GM19035 (cell line): ENCODE results near the gene NOBOX.
A peak's percentile ranks its signal among the peaks of the same experiment; 100 is the strongest.
"Not testable (repeated sequence)": the region's sequence is repeated elsewhere in the genome, so short reads cannot be mapped to it uniquely, and the experiment has no call there.

ENCODE experiments used
- ATAC-seq: cut with Tn5 transposase; IDR thresholded peaks from one replicate; pipeline ENCODE4 v1.9.1; 2021; ENCODE audit not compliant: unreplicated experiment

NOBOX gene

GRCh38 chr7:144397086-144397485, 6.4 kb downstream of the NOBOX start:
- ATAC-seq = no peak

DNA sequence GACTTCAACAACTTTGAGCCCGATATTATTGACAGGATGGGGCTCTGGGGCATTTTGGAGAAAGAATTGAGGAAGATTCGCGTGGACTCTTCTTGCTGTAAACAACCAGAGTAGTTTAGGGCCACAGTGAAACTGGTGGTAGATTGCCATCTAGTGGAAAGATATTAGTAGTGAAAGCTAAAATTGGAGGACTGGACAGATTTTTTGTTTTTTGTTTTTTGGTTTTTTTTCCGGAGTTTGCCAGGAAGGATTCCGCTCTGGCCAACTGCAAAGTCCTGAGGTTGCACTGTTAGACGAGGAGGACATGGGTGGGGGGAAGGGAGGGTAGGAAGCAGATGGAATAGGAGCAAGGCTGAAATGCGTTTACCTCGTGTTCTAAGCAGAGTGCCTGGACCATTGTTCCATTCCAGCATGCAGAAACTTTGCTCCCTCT, 11.7 kb downstream of the NOBOX start:
- ATAC-seq = peak; percentile 85

DNA sequence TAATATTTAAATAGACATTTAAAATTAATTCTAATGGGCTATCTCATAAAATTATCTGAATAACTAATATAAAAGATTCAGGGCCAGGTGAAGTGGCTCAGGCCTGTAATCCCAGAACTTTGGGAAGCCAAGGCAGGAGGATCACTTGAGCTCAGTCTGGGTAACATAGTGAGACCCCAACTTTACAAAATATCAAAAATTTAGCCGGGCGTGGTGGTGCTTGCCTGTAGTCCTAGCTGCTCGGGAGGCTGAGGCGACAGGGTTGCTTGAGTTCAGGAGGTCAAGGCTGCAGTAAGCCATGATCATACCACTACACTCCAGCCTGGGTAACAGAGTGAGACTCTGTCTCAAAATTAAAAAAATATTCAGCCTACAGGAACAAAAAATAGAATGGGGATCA, 12.5 kb downstream of the NOBOX start:
- ATAC-seq = no peak

DNA sequence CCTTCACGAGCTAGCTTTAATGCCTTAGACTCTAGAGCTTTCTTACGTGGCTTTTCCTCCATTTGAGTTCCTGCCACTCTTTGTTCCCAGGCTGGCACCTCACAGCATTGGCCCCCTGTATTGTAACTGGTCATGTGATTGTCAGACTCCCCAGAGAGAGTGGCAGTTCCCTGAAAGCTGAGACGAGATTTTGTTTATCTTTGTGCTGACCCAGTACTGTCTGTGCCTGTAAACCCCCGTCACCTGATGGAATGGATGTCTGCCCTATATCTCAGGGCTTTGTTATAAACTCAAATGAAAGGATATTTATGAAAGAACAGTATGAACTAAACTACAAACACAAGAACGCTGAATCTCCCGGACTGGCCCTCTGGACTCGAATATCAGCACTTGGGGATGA, 13.0 kb downstream of the NOBOX start:
- no peak for ATAC-seq

DNA sequence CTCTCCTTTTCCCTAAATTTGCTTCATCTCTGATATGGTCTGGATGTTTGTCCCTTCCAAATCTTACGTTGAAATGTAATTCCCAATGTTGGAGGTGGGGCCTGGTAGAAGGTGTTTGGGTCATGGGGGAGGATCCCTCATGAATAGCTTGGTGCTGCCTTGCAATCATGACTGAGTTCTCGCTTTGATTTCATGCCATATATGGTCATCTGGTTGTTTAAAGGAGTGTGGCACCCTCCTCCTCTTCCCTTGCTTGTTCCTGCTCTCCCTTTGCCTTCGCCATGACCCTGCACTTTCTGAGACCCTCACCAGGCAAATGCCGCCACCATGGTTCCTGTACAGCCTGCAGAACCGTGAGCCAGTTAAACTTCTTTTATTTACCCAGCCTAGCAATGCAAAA, 14.5 kb downstream of the NOBOX start:
- ATAC-seq = no peak

GRCh38 chr7:144386741-144387140, 16.8 kb downstream of the NOBOX start:
- no peak for ATAC-seq

- no peak for ATAC-seq
These were observed 18.8 kb downstream of the NOBOX start for GRCh38 chr7:144384555-144385245.

- peak; percentile 74 for ATAC-seq
These were observed 19.4 kb downstream of the NOBOX start for GRCh38 chr7:144384071-144384470.

GRCh38 chr7:144379776-144380384, 23.6 kb downstream of the NOBOX start:
- ATAC-seq = no peak

GRCh38 chr7:144378651-144379050, 24.8 kb downstream of the NOBOX start:
- no peak for ATAC-seq

DNA sequence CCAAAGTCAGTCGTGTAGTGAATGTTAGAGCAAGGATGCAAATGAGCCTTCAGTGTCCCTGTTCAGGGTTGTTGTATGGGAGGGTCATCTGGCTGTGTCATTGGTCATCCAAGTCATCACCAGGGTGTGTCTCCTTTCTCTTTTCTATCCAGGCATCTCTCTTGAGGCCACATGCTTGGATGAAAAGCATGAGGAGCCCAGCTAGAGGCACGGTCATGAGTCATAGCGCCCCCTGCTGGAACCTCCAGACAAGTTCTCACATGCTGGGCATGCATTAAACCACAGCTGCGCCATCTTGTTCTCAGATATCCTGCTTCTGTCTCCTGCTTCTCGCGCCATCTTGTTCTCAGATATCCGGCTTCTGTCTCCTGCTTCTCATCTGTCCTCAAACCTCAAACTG, 34.3 kb downstream of the NOBOX start:
- ATAC-seq = not testable (repeated sequence)

DNA sequence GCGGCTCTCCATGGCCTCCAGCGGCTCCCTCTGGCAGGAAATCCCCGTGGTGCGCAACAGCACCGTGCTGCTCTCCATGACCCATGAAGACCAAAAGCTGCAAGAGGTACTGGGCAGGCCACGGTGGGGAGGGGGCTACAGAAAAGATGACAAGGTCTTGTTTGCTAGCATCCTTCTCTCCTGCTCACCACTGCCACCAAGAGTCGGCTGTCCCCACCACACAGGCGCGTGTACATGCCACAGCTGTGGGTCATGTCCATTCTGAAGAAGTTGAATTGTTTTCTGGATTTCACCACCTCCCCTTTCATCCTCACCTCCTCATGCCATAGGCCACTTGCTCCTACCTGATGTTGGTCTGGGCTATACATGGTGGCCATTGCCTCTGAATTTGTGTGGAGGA, 36.2 kb downstream of the NOBOX start:
- ATAC-seq = not testable (repeated sequence)

- ATAC-seq = not testable (repeated sequence)
These were observed 38.0 kb downstream of the NOBOX start for GRCh38 chr7:144365523-144365922.

DNA sequence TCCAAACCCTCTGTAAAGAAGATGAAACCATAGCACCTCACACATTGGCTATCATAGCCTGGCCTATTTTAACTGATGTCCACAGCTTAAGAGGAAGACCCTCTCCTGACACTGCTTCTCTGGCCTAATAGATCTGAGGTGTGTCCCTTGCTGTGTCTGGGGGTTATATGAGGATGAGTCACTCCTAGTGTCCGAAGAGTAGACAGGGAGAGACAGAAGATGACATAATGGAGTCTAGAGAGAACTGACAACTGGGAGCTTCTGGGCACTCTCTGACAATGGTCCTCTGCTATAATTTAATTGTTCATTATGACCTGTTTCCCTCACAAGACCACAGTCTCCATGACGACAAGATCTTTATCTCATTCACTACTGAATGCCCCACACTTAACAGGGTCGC, 41.4 kb downstream of the NOBOX start:
- ATAC-seq = not testable (repeated sequence)

GRCh38 chr7:144356860-144357259, 46.6 kb downstream of the NOBOX start:
- not testable (repeated sequence) for ATAC-seq

DNA sequence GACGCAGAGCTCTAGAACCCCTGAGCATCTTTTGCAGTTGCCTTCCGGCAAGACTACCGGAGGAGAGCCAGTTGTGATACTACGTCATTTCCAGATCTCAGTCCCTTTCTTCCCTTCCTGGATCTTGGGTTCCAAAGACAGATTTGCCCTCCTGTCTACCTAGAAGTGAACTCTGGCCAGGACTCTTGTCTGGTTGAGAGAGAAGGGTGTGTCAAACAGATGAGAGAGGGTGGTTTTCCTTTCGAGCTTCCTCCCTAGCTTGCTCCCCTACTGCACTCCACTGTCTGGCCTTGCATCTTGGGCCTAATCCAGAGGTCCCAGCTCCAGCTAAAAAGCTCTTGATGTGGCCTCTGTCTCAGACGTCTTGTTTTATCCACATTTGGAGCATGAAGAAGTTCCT, 47.3 kb downstream of the NOBOX start:
- ATAC-seq = not testable (repeated sequence)

DNA sequence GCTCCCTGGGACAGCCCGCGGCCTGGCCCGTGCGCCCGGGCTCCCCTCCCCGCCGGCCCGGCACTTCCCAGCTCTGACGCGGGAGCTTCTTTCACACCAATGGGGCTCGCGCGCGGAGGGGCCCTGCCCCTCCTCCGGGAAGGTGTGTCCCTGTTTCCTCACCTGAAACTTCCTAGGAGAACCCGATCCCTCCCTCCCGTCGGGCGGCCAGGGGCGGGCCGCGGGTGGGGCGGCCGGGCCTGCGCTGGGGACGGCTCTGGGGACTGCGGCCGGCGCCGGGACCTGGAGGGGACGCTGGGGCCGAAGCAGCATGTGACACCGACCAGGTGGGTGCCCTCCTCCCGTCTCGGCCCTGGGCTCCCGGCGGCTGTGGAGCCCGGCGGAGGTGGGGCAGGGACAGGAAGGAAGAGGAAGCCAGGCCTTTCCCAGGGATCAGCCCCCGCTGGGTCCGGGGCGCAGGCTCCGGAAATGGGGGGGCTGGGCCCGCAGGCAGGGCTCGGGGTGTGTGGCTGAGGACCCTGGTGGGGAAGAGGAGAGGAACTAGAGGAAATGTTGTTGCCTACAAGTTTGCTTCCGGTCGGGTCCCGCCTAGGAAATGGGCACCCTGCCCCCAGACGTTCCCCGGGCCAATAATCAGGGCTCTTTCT, 48.2 kb downstream of the NOBOX start, which contains the start of gene ARHGEF5:
Gene ARHGEF5, plus strand, starts transcription at position 227 of the 647 bp plus-strand sequence. CDS start 7,268 bp downstream, outside the sequence.
- peak; percentile 76 for ATAC-seq

- not testable (repeated sequence) for ATAC-seq
These were observed 51.8 kb downstream of the NOBOX start for GRCh38 chr7:144351667-144352066.

DNA sequence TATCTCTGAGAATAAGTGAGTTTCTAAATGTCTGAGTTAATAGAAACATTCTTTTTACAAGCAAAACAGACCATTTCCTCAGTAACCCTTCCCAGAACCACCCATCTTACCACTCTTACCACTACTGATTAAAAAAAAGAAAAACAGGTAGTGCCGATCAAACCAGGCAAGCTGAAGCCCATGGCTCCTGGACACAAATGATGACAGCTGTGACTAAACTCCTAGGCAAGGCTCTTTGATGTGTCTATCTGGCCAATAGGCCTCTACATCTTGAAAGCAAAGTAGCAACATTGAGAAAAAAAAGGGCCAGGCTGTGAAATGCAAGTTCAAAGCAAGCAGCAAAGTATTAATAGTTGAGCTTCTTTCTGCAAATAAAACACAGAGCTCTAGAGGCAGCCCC, 54.9 kb downstream of the NOBOX start:
- ATAC-seq = not testable (repeated sequence)
